Common myeloid progenitor, CD34-positive (primary cell): ENCODE results near the gene NDRG4.

Source experiments
- CTCF ChIA-PET: fragments of 350-600 bp; sonication (Branson Sonifier 250); formaldehyde crosslinking; loops from one replicate; lab custom pipeline; 2021; ENCODE audit warnings: antibody characterized with exemption; lab: Charles Lee
- POLR2A ChIA-PET: fragments of 350-600 bp; sonication (Branson Sonifier 250); formaldehyde crosslinking; loops from one replicate; lab custom pipeline; 2021; ENCODE audit warnings: antibody characterized with exemption; lab: Charles Lee
- DNase-seq, 3 donors: peaks; one replicate each; pipeline versions ENCODE4 v3.0.0 to v3.0.0-alpha.2; 2013
- H3K27ac ChIP-seq, 2 experiments: 1 replicate in 1 of 2; 2 replicates in 1 of 2; pipeline ENCODE4 v1.7.0; 2013; ENCODE audit warnings: inconsistent platforms in 2 of 2, low read length in 2 of 2, mild to moderate bottlenecking in 2 of 2, low read depth in 1 of 2, moderate library complexity in 1 of 2; ENCODE audit not compliant: severe bottlenecking in 2 of 2, insufficient read depth in 1 of 2, poor library complexity in 1 of 2
- H3K27me3 ChIP-seq, 5 experiments: replicated peaks in 2 of 5; 1 replicate in 3 of 5; 2 replicates in 2 of 5; pipeline versions ENCODE4 v1.6.1 to v1.7.0; 2013; ENCODE audit warnings: low read length in 4 of 5, mild to moderate bottlenecking in 2 of 5, moderate library complexity in 2 of 5, inconsistent platforms in 1 of 5; ENCODE audit not compliant: insufficient read depth in 5 of 5, control insufficient read depth in 4 of 5
- H3K36me3 ChIP-seq, 4 experiments: 1 replicate in 2 of 4; 2 replicates in 2 of 4; pipeline versions ENCODE4 v1.6.1 to v1.7.0; 2013; ENCODE audit warnings: low read length in 3 of 4, control low read depth in 1 of 4, mild to moderate bottlenecking in 1 of 4; ENCODE audit not compliant: control insufficient read depth in 4 of 4, insufficient read depth in 4 of 4
- H3K4me1 ChIP-seq, 4 experiments: 1 replicate in 3 of 4; 2 replicates in 1 of 4; pipeline versions ENCODE4 v1.6.1 to v1.7.1; 2013; ENCODE audit warnings: low read length in 3 of 4, mild to moderate bottlenecking in 3 of 4, control low read depth in 1 of 4, inconsistent platforms in 1 of 4, moderate library complexity in 1 of 4; ENCODE audit not compliant: control insufficient read depth in 4 of 4, insufficient read depth in 4 of 4; ENCODE audit errors: control extremely low read depth in 1 of 4
- H3K4me3 ChIP-seq, 7 experiments: 1 replicate in 4 of 7; 2 replicates in 3 of 7; pipeline versions ENCODE4 v1.5.1 to v1.7.0; 2013; ENCODE audit warnings: mild to moderate bottlenecking in 7 of 7, low read length in 6 of 7, moderate library complexity in 6 of 7, inconsistent platforms in 2 of 7, low read depth in 2 of 7, control low read depth in 1 of 7; ENCODE audit not compliant: insufficient read depth in 4 of 7, control insufficient read depth in 1 of 7; ENCODE audit errors: extremely low read depth in 1 of 7
- H3K9me3 ChIP-seq, 5 experiments: 1 replicate in 4 of 5; 2 replicates in 1 of 5; pipeline versions ENCODE4 v1.6.1 to v1.7.1; 2013; ENCODE audit warnings: low read length in 4 of 5, mild to moderate bottlenecking in 2 of 5, inconsistent platforms in 1 of 5, low read depth in 1 of 5, moderate library complexity in 1 of 5; ENCODE audit not compliant: control insufficient read depth in 4 of 5, insufficient read depth in 2 of 5; ENCODE audit errors: control extremely low read depth in 1 of 5
- WGBS: methylation state at CpG from one replicate; pipeline ENCODE4 v1.1.5; 2013; ENCODE audit not compliant: insufficient coverage; 5-methylcytosine and 5-hydroxymethylcytosine counted together

The NDRG4 gene

GRCh38 chr16:58519707-58520106, 19.8 kb downstream of the NDRG4 start:
- no peaks in the 10 kb centered on the region for H3K9me3 ChIP-seq
- peaks cover 0 to 15% (median 12%) of the 10 kb centered on the region in 4 experiments for H3K4me1 ChIP-seq
- peaks cover 25 to 75% (median 56%) of the 10 kb centered on the region in 4 experiments for H3K36me3 ChIP-seq
- CTCF ChIA-PET, result interaction anchor here (0.5 to 3.3 kb wide), 7 partner anchors 8 to 141 kb away, joined by 3 to 12 read pairs (median 4); no protein-coding TSS in a partner anchor
- POLR2A ChIA-PET, result interaction anchor here (0.6 kb wide), 1 partner anchor 345 kb away, joined by 3 read pairs; no protein-coding TSS in a partner anchor
- no peaks in the 10 kb centered on the region for H3K27me3 ChIP-seq
- DNase-seq, result no peak
- no peak overlapping the region for H3K4me3 ChIP-seq
- H3K27ac ChIP-seq, result no peak overlapping the region

- Histone ChIP-seq H3K36me3 (peaks cover 34 to 90% (median 69%) of the 10 kb centered on the region in 4 experiments), H3K9me3 (no peaks in the 10 kb centered on the region), H3K27me3 (no peaks in the 10 kb centered on the region), H3K27ac (no peak overlapping the region), H3K4me3 (no peak overlapping the region), H3K4me1 (no peaks in the 10 kb centered on the region)
- 96% methylated on average over 3 of the region's 5 CpGs for WGBS
- POLR2A ChIA-PET, result no interaction called here
- DNase-seq, result no peak
- CTCF ChIA-PET, result interaction anchor here (0.9 to 1.2 kb wide), 2 partner anchors 13 to 31 kb away, joined by 3 read pairs; no protein-coding TSS in a partner anchor
These were observed 30.2 kb downstream of the NDRG4 start for GRCh38 chr16:58530179-58530578.

GRCh38 chr16:58532414-58532813, 32.5 kb downstream of the NDRG4 start:
- H3K9me3 ChIP-seq, result no peaks in the 10 kb centered on the region
- no peaks in the 10 kb centered on the region for H3K27me3 ChIP-seq
- WGBS, result 100% methylated on average over 2 of the region's 3 CpGs
- H3K4me1 ChIP-seq, result no peaks in the 10 kb centered on the region
- H3K4me3 ChIP-seq, result no peak overlapping the region
- no peak overlapping the region for H3K27ac ChIP-seq
- POLR2A ChIA-PET, result no interaction called here
- CTCF ChIA-PET, result interaction anchor here (1.4 kb wide), 1 partner anchor 12 kb away, joined by 3 read pairs; no protein-coding TSS in a partner anchor
- peaks cover 34 to 92% (median 67%) of the 10 kb centered on the region in 4 experiments for H3K36me3 ChIP-seq
- no peak for DNase-seq

- WGBS, result 95% methylated on average over 12 of the region's 14 CpGs
- no peaks in the 10 kb centered on the region for H3K9me3 ChIP-seq
- no peak for DNase-seq
- no peaks in the 10 kb centered on the region for H3K27me3 ChIP-seq
- no peak overlapping the region for H3K4me3 ChIP-seq
- ChIA-PET POLR2A (no interaction called here), CTCF (interaction anchor here (0.7 kb wide), 1 partner anchor 14 kb away, joined by 3 read pairs; no protein-coding TSS in a partner anchor)
- no peaks in the 10 kb centered on the region for H3K4me1 ChIP-seq
- H3K27ac ChIP-seq, result no peak overlapping the region
- peaks cover 44 to 92% (median 68%) of the 10 kb centered on the region in 4 experiments for H3K36me3 ChIP-seq
These were observed 34.0 kb downstream of the NDRG4 start for GRCh38 chr16:58533751-58534470.

GRCh38 chr16:58535100-58535499, 35.2 kb downstream of the NDRG4 start:
- POLR2A ChIA-PET, result interaction anchor here (0.6 kb wide), 1 partner anchor 32 kb away, joined by 3 read pairs; no protein-coding TSS in a partner anchor
- no peaks in the 10 kb centered on the region for H3K27me3 ChIP-seq
- DNase-seq, result no peak
- no peaks in the 10 kb centered on the region for H3K4me1 ChIP-seq
- WGBS, result 100% methylated on average over 2 of the region's 3 CpGs
- H3K27ac ChIP-seq, result no peak overlapping the region
- CTCF ChIA-PET, result no interaction called here
- peaks cover 42 to 94% (median 70%) of the 10 kb centered on the region in 4 experiments for H3K36me3 ChIP-seq
- H3K9me3 ChIP-seq, result no peaks in the 10 kb centered on the region
- no peak overlapping the region for H3K4me3 ChIP-seq

- 97% methylated on average over 4 of the region's 5 CpGs for WGBS
- Histone ChIP-seq H3K27ac (no peak overlapping the region), H3K36me3 (peaks cover 43 to 92% (median 67%) of the 10 kb centered on the region in 4 experiments), H3K4me3 (no peak overlapping the region), H3K4me1 (no peaks in the 10 kb centered on the region), H3K27me3 (no peaks in the 10 kb centered on the region), H3K9me3 (no peaks in the 10 kb centered on the region)
- ChIA-PET CTCF (interaction anchor here (1.3 kb wide), 1 partner anchor 24 kb away, joined by 3 read pairs; no protein-coding TSS in a partner anchor), POLR2A (no interaction called here)
- no peak for DNase-seq
These were observed 36.3 kb downstream of the NDRG4 start for GRCh38 chr16:58536278-58536677.
